ENCODE results near the gene EDAR. TPM values are rescaled to one million over a fixed set of nuclear protein-coding genes. Genes with fewer than 3 reads are reported as not detected.

Gene EDAR
- total RNA-seq, 2 donors from 2014 or later: not detected

GRCh38 chr2:108870069-108870644 is 118.9 kb downstream of the EDAR start:
- Histone ChIP-seq H3K27ac (no peak overlapping the region), H3K27me3 (replicated peaks; ENCODE audit: insufficient read depth) (no peaks in the 10 kb centered on the region), H3K4me1 (ENCODE audit: control insufficient read depth in 1 of 2, low read depth in 2 of 2) (no peaks in the 10 kb centered on the region), H3K9me3 (peaks cover 10% of the 10 kb centered on the region), H3K4me3 (no peak overlapping the region), H3K36me3 (no peaks in the 10 kb centered on the region)
- TF ChIP-seq CTCF (IDR thresholded peaks at IDR 0.05): no peak
- DNase-seq (ENCODE audit: low spot score): no peak
- no peak for ATAC-seq (ENCODE audit: insufficient number of reproducible peaks, low FRiP score, low read depth)

GRCh38 chr2:108869542-108869941 is 119.5 kb downstream of the EDAR start:
- H3K36me3 ChIP-seq: no peaks in the 10 kb centered on the region
- H3K9me3 ChIP-seq: peaks cover 10% of the 10 kb centered on the region
- no peak overlapping the region for H3K4me3 ChIP-seq
- H3K27me3 ChIP-seq (replicated peaks; ENCODE audit: insufficient read depth): no peaks in the 10 kb centered on the region
- H3K4me1 ChIP-seq (ENCODE audit: control insufficient read depth in 1 of 2, low read depth in 2 of 2): no peaks in the 10 kb centered on the region
- ATAC-seq (ENCODE audit: insufficient number of reproducible peaks, low FRiP score, low read depth): no peak
- no peak for DNase-seq (ENCODE audit: low spot score)
- no peak overlapping the region for H3K27ac ChIP-seq
- TF ChIP-seq CTCF (IDR thresholded peaks at IDR 0.05): no peak

GRCh38 chr2:108868911-108869310 is 120.1 kb downstream of the EDAR start:
- no peak for TF ChIP-seq CTCF (IDR thresholded peaks at IDR 0.05)
- Histone ChIP-seq H3K27me3 (replicated peaks; ENCODE audit: insufficient read depth) (no peaks in the 10 kb centered on the region), H3K9me3 (peaks cover 10% of the 10 kb centered on the region), H3K36me3 (no peaks in the 10 kb centered on the region), H3K4me1 (ENCODE audit: control insufficient read depth in 1 of 2, low read depth in 2 of 2) (no peaks in the 10 kb centered on the region), H3K27ac (no peak overlapping the region), H3K4me3 (no peak overlapping the region)
- ATAC-seq (ENCODE audit: insufficient number of reproducible peaks, low FRiP score, low read depth) (no peak), DNase-seq (ENCODE audit: low spot score) (no peak)

- ATAC-seq (ENCODE audit: insufficient number of reproducible peaks, low FRiP score, low read depth): no peak
- no peaks in the 10 kb centered on the region for H3K4me1 ChIP-seq (ENCODE audit: control insufficient read depth in 1 of 2, low read depth in 2 of 2)
Observed at GRCh38 chr2:108866041-108866440, 123.0 kb downstream of the EDAR start.

GRCh38 chr2:108858894-108859293 is 130.1 kb downstream of the EDAR start:
- Histone ChIP-seq H3K9me3 (no peaks in the 10 kb centered on the region), H3K4me1 (ENCODE audit: control insufficient read depth in 1 of 2, low read depth in 2 of 2) (no peaks in the 10 kb centered on the region), H3K27me3 (replicated peaks; ENCODE audit: insufficient read depth) (no peaks in the 10 kb centered on the region), H3K36me3 (no peaks in the 10 kb centered on the region), H3K4me3 (no peak overlapping the region), H3K27ac (no peak overlapping the region)
- ATAC-seq (ENCODE audit: insufficient number of reproducible peaks, low FRiP score, low read depth) (no peak), DNase-seq (ENCODE audit: low spot score) (no peak)
- TF ChIP-seq CTCF (IDR thresholded peaks at IDR 0.05): no peak

More at GRCh38 chr2:108866041-108866440, 123.0 kb downstream of the EDAR start:
- Histone ChIP-seq H3K36me3 (no peaks in the 10 kb centered on the region), H3K27me3 (replicated peaks; ENCODE audit: insufficient read depth) (no peaks in the 10 kb centered on the region), H3K27ac (no peak overlapping the region), H3K9me3 (peaks cover 10% of the 10 kb centered on the region), H3K4me3 (no peak overlapping the region)
- TF ChIP-seq CTCF (IDR thresholded peaks at IDR 0.05): no peak
- DNase-seq (ENCODE audit: low spot score): no peak

All from thoracic aorta (tissue), 2 donors.